ENCODE measurements around the gene AP1M1. TPM values are rescaled to one million over a fixed set of nuclear protein-coding genes. Genes with fewer than 3 reads are reported as not detected.

Gene AP1M1
- total RNA-seq = 124 and 132 TPM in 2 replicates

GRCh38 chr19:16197622-16198369 lies at the start of gene AP1M1:
Gene AP1M1, plus strand, starts transcription at chr19:16197911. Its CDS starts 116 bp downstream, at chr19:16198027.

DNA sequence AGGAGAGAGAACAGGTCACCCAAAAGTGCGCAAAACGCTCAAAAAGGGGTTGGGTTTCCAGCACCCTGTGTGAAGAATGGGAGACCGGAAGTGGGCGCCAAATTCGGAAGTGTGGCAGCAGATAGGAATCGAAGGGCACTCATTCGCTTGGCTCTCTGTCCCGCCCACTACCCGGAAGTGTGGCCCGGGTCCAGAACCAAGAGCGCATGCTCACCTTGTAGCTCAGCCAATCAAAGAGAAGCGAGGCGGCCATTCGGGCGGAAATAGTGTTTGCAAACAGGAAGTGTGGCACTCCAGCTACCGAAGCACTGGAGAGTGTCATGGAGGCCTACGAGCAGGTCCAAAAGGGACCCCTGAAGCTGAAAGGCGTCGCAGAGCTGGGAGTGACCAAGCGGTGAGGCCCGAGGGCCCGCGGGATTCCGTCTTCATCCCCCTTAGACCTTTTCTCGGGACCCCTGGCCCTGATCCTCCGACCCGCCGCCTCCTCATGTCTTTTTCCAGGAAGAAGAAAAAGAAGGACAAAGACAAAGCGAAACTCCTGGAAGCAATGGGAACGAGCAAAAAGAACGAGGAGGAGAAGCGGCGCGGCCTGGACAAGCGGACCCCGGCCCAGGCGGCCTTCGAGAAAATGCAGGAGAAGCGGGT lies 12.5 kb upstream of the AP1M1 start, which contains the start of gene FAM32A:
FAM32A (plus strand) TSS at position 288 of the 645 bp plus-strand sequence; CDS start at position 321, 33 bp downstream.

Other genes with a start within 250 kb of the AP1M1 start
- not detected in 2 replicates for gene OR10H4, start 248.9 kb upstream of the AP1M1 start, total RNA-seq
- gene TPM4, start 121.4 kb upstream of the AP1M1 start, total RNA-seq = 925 and 1,202 TPM in 2 replicates
- gene RAB8A, start 86.0 kb upstream of the AP1M1 start, total RNA-seq = 35.2 and 58.6 TPM in 2 replicates
- not detected in 2 replicates for gene HSH2D, start 54.2 kb upstream of the AP1M1 start, total RNA-seq
- gene CIB3, start 24.4 kb upstream of the AP1M1 start, total RNA-seq = not detected in 2 replicates
- 106 and 134 TPM in 2 replicates for gene FAM32A, start 12.5 kb upstream of the AP1M1 start, total RNA-seq
- 1.2 and 7.0 TPM in 2 replicates for gene KLF2, start 126.9 kb downstream of the AP1M1 start, total RNA-seq